Astrocyte (in vitro differentiated cells and primary cell): ENCODE data around the gene FOXB2. TPM values are rescaled to one million over a fixed set of nuclear protein-coding genes. Genes with fewer than 3 reads are reported as not detected.

Experiments used
- DNase-seq: peaks from one replicate; pipeline ENCODE4 v3.0.0-alpha.2; 2010; ENCODE audit warnings: low read depth
- FAIRE-seq: peaks from 2 replicates; lab custom pipeline; 2011; peaks lifted over from hg19 to GRCh38; lab: Jason Lieb, UNC
- H2AFZ ChIP-seq: 2 replicates; pipeline ENCODE4 v1.6.0; 2012; ENCODE audit warnings: low read depth, low read length, inconsistent platforms
- H3K27ac ChIP-seq: 2 replicates; pipeline ENCODE4 v1.5.1; 2011; ENCODE audit warnings: low read depth, low read length, inconsistent platforms
- H3K27me3 ChIP-seq: 2 replicates; pipeline ENCODE4 v1.6.0; 2011; ENCODE audit warnings: low read length, inconsistent platforms; ENCODE audit not compliant: insufficient read depth
- H3K36me3 ChIP-seq: 2 replicates; pipeline ENCODE4 v1.5.1; 2011; ENCODE audit warnings: low read length, inconsistent platforms; ENCODE audit not compliant: insufficient read depth
- H3K4me1 ChIP-seq: 2 replicates; pipeline ENCODE4 v1.5.1; 2011; ENCODE audit warnings: low read length, inconsistent platforms; ENCODE audit not compliant: insufficient read depth
- H3K4me2 ChIP-seq: 2 replicates; pipeline ENCODE4 v1.6.0; 2012; ENCODE audit warnings: low read length, inconsistent platforms
- H3K4me3 ChIP-seq: 2 replicates; pipeline ENCODE4 v1.5.1; 2011; ENCODE audit warnings: low read depth, mild to moderate bottlenecking, low read length, inconsistent platforms; ENCODE audit not compliant: insufficient read depth
- H3K79me2 ChIP-seq: 2 replicates; pipeline ENCODE4 v1.6.0; 2012; ENCODE audit warnings: mild to moderate bottlenecking, low read length, inconsistent platforms; ENCODE audit not compliant: insufficient read depth
- H3K9ac ChIP-seq: 2 replicates; pipeline ENCODE4 v1.6.0; 2012; ENCODE audit warnings: mild to moderate bottlenecking, low read length, inconsistent platforms
- H3K9me3 ChIP-seq: 2 replicates; pipeline ENCODE4 v1.5.1; 2012; ENCODE audit warnings: low read depth, mild to moderate bottlenecking, low read length, inconsistent platforms; ENCODE audit not compliant: insufficient read depth
- H4K20me1 ChIP-seq: 2 replicates; pipeline ENCODE4 v1.6.0; 2012; ENCODE audit warnings: low read length, inconsistent platforms; ENCODE audit not compliant: insufficient read depth
- H3K27ac Mint-ChIP-seq: one replicate; pipeline ENCODE4 v1.8.0; 2021; ENCODE audit warnings: mild to moderate bottlenecking, mixed read lengths; ENCODE audit not compliant: unreplicated experiment
- H3K27me3 Mint-ChIP-seq: one replicate; pipeline ENCODE4 v1.8.0; 2021; ENCODE audit warnings: low read depth, mixed read lengths; ENCODE audit not compliant: unreplicated experiment
- H3K36me3 Mint-ChIP-seq: one replicate; pipeline ENCODE4 v1.8.0; 2021; ENCODE audit warnings: low read depth, mixed read lengths; ENCODE audit not compliant: unreplicated experiment
- H3K4me1 Mint-ChIP-seq: one replicate; pipeline ENCODE4 v1.8.0; 2021; ENCODE audit warnings: low read depth, mixed read lengths; ENCODE audit not compliant: unreplicated experiment
- H3K4me3 Mint-ChIP-seq: one replicate; pipeline ENCODE4 v1.8.0; 2021; ENCODE audit warnings: mild to moderate bottlenecking, moderate library complexity, mixed read lengths; ENCODE audit not compliant: unreplicated experiment
- H3K9me3 Mint-ChIP-seq: one replicate; pipeline ENCODE4 v1.8.0; 2021; ENCODE audit warnings: mild to moderate bottlenecking, mixed read lengths; ENCODE audit not compliant: unreplicated experiment
- CTCF ChIP-seq: IDR thresholded peaks from 2 replicates; pipeline ENCODE4 v1.5.1; 2011; ENCODE audit warnings: low read depth, mild to moderate bottlenecking, inconsistent platforms, low read length, moderate library complexity; ENCODE audit not compliant: insufficient read depth
- EZH2 ChIP-seq: IDR thresholded peaks from 2 replicates; pipeline ENCODE4 v1.6.1; 2012; ENCODE audit warnings: mild to moderate bottlenecking, low read length, inconsistent platforms; ENCODE audit not compliant: insufficient read depth
- total RNA-seq: library from RNA; stranded (reverse); gene quantifications from 2 replicates; pipeline ENCODE4 v1.2.1, GENCODE V29; 2021

FOXB2 gene
- total RNA-seq, 1 donor from 2014 or later, result not detected

DNA sequence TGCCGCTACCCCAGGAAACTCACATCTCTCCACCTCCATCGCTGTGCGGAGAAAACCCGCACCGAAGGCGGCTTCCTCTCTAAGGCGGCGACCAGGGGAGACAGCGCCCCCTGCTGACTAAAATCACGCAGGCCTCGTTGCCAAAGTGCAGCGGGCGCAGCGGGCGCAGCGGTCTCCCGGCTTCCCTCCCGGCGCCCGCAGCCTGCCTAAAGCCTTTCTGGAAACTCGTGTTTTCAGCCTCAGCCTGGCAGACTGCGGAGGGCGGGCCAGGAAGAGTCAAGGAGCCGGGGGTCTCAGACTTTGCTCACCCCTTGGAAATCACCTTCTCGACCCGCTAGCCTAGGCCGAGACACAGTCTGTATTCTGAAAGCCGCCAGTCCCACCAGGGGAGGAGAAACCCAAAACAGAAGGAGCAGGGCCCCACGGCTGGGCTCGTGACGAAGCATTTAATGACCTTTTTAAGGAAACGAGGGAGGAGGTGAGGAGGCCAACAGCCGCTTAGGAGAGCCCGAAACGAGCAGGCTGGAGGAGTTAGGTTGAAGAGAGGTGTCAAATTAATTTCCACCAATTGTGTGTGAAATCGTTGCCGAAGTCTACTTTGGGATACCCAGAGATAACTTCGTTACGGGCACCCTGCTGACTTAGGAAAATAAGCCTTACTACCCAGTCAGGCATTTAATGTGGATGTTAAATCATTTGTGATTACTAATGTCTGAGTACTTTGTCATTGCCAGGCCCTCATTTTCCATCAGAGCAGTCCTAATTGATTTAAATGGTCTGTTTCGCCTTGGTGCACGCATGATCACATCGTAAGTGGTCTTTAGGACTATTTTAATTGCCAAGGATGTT, 7.3 kb upstream of the FOXB2 start:
- DNase-seq (no peak), FAIRE-seq (no peak)
- Histone ChIP-seq H3K36me3 (no peaks in the 10 kb centered on the region), H3K9me3 (peaks cover 10% of the 10 kb centered on the region), H3K27me3 (peaks cover 78% of the 10 kb centered on the region), H3K4me2 (peak overlapping the region; percentile 76), H4K20me1 (peaks cover 14% of the 10 kb centered on the region), H3K9ac (no peak overlapping the region), H2AFZ (peak overlapping the region; percentile 35), H3K4me1 (peaks cover 2% of the 10 kb centered on the region), H3K79me2 (no peaks in the 10 kb centered on the region), H3K27ac (no peak overlapping the region), H3K4me3 (no peak overlapping the region)
- TF ChIP-seq CTCF (peak; percentile 56), EZH2 (peak; percentile 74)
- Mint-ChIP-seq H3K27me3 (peaks cover 72% of the 10 kb centered on the region), H3K4me3 (peak overlapping the region; percentile 60), H3K9me3 (peaks cover 26% of the 10 kb centered on the region), H3K4me1 (no peaks in the 10 kb centered on the region), H3K36me3 (peaks cover 3% of the 10 kb centered on the region), H3K27ac (peak overlapping the region; percentile 58)

GRCh38 chr9:77013206-77013931, 6.1 kb upstream of the FOXB2 start:
- H3K4me3 ChIP-seq, result no peak overlapping the region
- Mint-ChIP-seq H3K27me3 (peaks cover 76% of the 10 kb centered on the region), H3K36me3 (peaks cover 7% of the 10 kb centered on the region), H3K4me1 (peaks cover 7% of the 10 kb centered on the region), H3K9me3 (peaks cover 35% of the 10 kb centered on the region), H3K27ac (peak overlapping the region; percentile 27), H3K4me3 (no peak overlapping the region)
- H3K9ac ChIP-seq, result no peak overlapping the region
- H3K4me1 ChIP-seq, result peaks cover 2% of the 10 kb centered on the region
- H3K79me2 ChIP-seq, result no peaks in the 10 kb centered on the region
- peaks cover 10% of the 10 kb centered on the region for H3K9me3 ChIP-seq
- FAIRE-seq (no peak), DNase-seq (no peak)
- peak overlapping the region; percentile 15 for H3K4me2 ChIP-seq
- TF ChIP-seq EZH2 (no peak), CTCF (no peak)
- no peaks in the 10 kb centered on the region for H3K36me3 ChIP-seq
- no peak overlapping the region for H3K27ac ChIP-seq
- no peak overlapping the region for H2AFZ ChIP-seq
- peaks cover 22% of the 10 kb centered on the region for H4K20me1 ChIP-seq
- H3K27me3 ChIP-seq, result peaks cover 85% of the 10 kb centered on the region
